ENCODE measurements around the gene CAMTA1.

Gene CAMTA1

DNA sequence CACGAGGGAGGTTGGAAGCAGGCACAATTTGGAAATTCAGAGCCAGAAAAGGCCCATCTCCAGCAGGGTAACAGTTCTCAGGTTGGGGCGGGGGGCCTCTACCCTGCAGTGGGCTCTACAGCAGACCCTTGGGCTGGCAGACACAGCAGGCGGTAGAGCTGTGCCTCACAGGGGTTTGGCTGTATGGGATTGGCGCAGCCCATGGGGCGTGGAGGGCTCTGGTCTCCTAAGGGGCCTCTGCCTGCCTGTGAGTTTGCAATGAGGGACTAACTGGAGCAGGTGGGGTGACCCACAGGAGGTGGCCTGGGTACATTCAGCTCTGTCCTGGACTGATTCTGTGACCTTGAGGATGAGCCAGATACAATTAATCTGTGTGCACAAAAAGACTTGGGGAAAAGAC is 124.1 kb downstream of the CAMTA1 start:
- Histone ChIP-seq H3K36me3 (replicated peaks; ENCODE audit: insufficient read depth, low read length) (no peaks in the 10 kb centered on the region), H4K20me1 (ENCODE audit: insufficient read depth, low read length) (no peaks in the 10 kb centered on the region), H3K4me2 (ENCODE audit: low read depth, low read length) (no peak overlapping the region), H2AFZ (ENCODE audit: low read length) (no peak overlapping the region), H3K4me3 (ENCODE audit: low read length) (no peak overlapping the region), H3K79me2 (ENCODE audit: low read length) (no peaks in the 10 kb centered on the region), H3K9ac (ENCODE audit: low read length) (no peak overlapping the region), H3K4me1 (ENCODE audit: low read length) (peaks cover 13% of the 10 kb centered on the region), H3K27ac (ENCODE audit: low read length) (no peak overlapping the region), H3F3A (ENCODE audit: insufficient read depth, low read length) (no peaks in the 10 kb centered on the region), H3K9me2 (replicated peaks; ENCODE audit: insufficient read depth, low read length) (no peaks in the 10 kb centered on the region), H3K27me3 (replicated peaks; ENCODE audit: insufficient read depth, low read length) (no peaks in the 10 kb centered on the region), H3K9me3 (replicated peaks; ENCODE audit: insufficient read depth, low read length) (no peaks in the 10 kb centered on the region)
- TF ChIP-seq, protein P1, sequence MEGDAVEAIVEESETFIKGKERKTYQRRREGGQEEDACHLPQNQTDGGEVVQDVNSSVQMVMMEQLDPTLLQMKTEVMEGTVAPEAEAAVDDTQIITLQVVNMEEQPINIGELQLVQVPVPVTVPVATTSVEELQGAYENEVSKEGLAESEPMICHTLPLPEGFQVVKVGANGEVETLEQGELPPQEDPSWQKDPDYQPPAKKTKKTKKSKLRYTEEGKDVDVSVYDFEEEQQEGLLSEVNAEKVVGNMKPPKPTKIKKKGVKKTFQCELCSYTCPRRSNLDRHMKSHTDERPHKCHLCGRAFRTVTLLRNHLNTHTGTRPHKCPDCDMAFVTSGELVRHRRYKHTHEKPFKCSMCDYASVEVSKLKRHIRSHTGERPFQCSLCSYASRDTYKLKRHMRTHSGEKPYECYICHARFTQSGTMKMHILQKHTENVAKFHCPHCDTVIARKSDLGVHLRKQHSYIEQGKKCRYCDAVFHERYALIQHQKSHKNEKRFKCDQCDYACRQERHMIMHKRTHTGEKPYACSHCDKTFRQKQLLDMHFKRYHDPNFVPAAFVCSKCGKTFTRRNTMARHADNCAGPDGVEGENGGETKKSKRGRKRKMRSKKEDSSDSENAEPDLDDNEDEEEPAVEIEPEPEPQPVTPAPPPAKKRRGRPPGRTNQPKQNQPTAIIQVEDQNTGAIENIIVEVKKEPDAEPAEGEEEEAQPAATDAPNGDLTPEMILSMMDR (IDR thresholded peaks at IDR 0.05; ENCODE audit: low read length), result no peak
- TF ChIP-seq EZH2phosphoT487 (IDR thresholded peaks at IDR 0.05; ENCODE audit: low read length), result no peak
- no peak for TF ChIP-seq EZH2 (optimal IDR thresholded peaks at IDR 0.05; ENCODE audit: low read depth, low read length)
- DNase-seq, result no peak

DNA sequence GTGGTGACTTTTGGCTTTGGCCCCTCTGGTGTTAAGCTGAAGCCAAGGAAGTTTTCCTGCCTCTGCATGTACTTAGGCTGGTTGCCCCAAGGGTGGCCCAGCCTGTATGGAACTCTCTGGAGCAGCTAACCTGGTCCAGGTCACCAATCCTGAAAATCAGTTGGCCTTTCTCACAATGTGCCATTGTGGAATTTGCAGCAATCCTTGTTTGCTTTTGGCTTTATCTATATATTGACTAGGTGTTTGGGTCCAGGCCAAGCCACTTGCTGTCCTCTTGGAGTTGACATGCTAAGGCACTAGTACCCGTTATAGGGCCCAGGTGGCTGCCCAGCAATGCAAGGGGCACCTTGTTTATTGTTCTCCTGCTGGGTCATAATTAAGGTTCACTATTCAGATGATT is 124.6 kb downstream of the CAMTA1 start:
- Histone ChIP-seq H3K4me3 (ENCODE audit: low read length) (no peak overlapping the region), H3F3A (ENCODE audit: insufficient read depth, low read length) (no peaks in the 10 kb centered on the region), H2AFZ (ENCODE audit: low read length) (no peak overlapping the region), H3K4me1 (ENCODE audit: low read length) (peaks cover 13% of the 10 kb centered on the region), H3K9me3 (replicated peaks; ENCODE audit: insufficient read depth, low read length) (no peaks in the 10 kb centered on the region), H3K27me3 (replicated peaks; ENCODE audit: insufficient read depth, low read length) (no peaks in the 10 kb centered on the region), H3K9me2 (replicated peaks; ENCODE audit: insufficient read depth, low read length) (no peaks in the 10 kb centered on the region), H3K27ac (ENCODE audit: low read length) (no peak overlapping the region), H3K36me3 (replicated peaks; ENCODE audit: insufficient read depth, low read length) (no peaks in the 10 kb centered on the region), H4K20me1 (ENCODE audit: insufficient read depth, low read length) (no peaks in the 10 kb centered on the region), H3K4me2 (ENCODE audit: low read depth, low read length) (no peak overlapping the region), H3K79me2 (ENCODE audit: low read length) (no peaks in the 10 kb centered on the region), H3K9ac (ENCODE audit: low read length) (no peak overlapping the region)
- TF ChIP-seq EZH2 (optimal IDR thresholded peaks at IDR 0.05; ENCODE audit: low read depth, low read length), result no peak
- TF ChIP-seq EZH2phosphoT487 (IDR thresholded peaks at IDR 0.05; ENCODE audit: low read length), result no peak
- TF ChIP-seq, protein P1 (IDR thresholded peaks at IDR 0.05; ENCODE audit: low read length), result no peak
- DNase-seq, result no peak

GRCh38 chr1:6911021-6911941 is 126.0 kb downstream of the CAMTA1 start:
- Histone ChIP-seq H4K20me1 (ENCODE audit: insufficient read depth, low read length) (no peaks in the 10 kb centered on the region), H3K4me2 (ENCODE audit: low read depth, low read length) (no peak overlapping the region), H3K9me2 (replicated peaks; ENCODE audit: insufficient read depth, low read length) (no peaks in the 10 kb centered on the region), H2AFZ (ENCODE audit: low read length) (no peak overlapping the region), H3K27me3 (replicated peaks; ENCODE audit: insufficient read depth, low read length) (no peaks in the 10 kb centered on the region), H3K9ac (ENCODE audit: low read length) (no peak overlapping the region), H3K27ac (ENCODE audit: low read length) (no peak overlapping the region), H3K4me3 (ENCODE audit: low read length) (no peak overlapping the region), H3K4me1 (ENCODE audit: low read length) (peaks cover 9% of the 10 kb centered on the region), H3K9me3 (replicated peaks; ENCODE audit: insufficient read depth, low read length) (no peaks in the 10 kb centered on the region), H3F3A (ENCODE audit: insufficient read depth, low read length) (no peaks in the 10 kb centered on the region), H3K36me3 (replicated peaks; ENCODE audit: insufficient read depth, low read length) (no peaks in the 10 kb centered on the region), H3K79me2 (ENCODE audit: low read length) (no peaks in the 10 kb centered on the region)
- no peak for TF ChIP-seq EZH2phosphoT487 (IDR thresholded peaks at IDR 0.05; ENCODE audit: low read length)
- TF ChIP-seq, protein P1 (IDR thresholded peaks at IDR 0.05; ENCODE audit: low read length), result no peak
- no peak for TF ChIP-seq EZH2 (optimal IDR thresholded peaks at IDR 0.05; ENCODE audit: low read depth, low read length)
- DNase-seq, result no peak
